GM21737 (cell line): ENCODE results near the gene UNC13C.

Source experiments
- ATAC-seq: cut with Tn5 transposase; IDR thresholded peaks from one replicate; pipeline ENCODE4 v1.9.1; 2021; ENCODE audit warnings: mild to moderate bottlenecking, moderate library complexity; ENCODE audit not compliant: unreplicated experiment

Gene UNC13C

DNA sequence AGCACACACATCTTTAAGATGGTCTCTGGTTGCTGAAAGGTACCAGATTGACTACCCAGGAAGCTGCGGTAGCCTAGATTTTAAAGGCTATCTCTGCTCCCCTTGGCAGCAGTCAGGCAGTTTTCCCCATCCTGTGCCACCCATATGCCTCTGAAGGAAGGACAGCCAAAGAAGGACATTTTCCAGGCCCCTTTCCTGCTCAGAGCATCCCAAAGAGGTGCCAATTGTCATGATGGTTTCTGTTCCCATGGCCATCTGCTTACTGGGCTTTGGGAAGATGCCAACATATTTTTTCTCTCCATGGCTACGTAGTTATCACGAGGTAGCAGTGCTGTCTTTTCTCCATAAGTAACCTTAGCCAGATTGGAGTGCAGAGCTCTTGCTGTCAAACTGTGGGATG lies 39.7 kb downstream of the UNC13C start:
- ATAC-seq = no peak

DNA sequence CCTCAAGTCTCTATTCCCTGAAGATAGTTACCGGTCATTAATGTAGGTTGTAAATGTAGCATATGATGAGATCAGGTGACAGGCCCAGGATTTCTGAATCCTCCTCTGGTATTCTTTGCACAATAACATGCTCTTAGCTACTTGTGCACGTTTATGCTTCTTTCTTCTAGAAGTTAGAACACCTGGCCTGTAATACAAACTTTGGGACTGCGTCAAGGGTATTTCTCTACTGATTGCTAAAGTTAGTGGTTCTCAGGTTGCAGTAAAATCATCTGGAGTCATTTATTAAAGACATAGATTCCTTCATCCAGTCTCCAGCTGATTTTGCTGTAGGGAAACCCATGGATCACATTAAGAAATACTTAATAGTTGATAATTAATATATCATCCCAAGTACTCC lies 48.0 kb downstream of the UNC13C start:
- no peak for ATAC-seq

DNA sequence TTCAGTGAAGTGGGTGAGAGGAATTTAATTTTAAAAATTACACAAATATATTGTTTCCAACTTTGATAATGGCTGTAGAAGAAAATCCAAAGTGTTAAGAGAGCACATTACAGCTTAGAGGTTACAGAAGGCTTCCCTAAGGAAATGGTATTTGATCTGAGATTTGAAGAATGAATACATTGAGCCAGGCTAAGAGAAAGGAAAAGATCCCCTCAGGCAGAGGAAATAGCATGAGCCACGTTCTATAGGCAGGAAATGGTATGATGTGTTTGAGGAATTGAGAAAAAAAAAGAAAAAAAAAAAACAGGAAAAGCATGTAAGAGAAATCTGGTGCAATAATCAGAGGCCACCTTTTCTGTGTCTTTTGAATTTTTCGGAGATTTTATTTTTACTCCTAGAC lies 48.6 kb downstream of the UNC13C start:
- no peak for ATAC-seq

DNA sequence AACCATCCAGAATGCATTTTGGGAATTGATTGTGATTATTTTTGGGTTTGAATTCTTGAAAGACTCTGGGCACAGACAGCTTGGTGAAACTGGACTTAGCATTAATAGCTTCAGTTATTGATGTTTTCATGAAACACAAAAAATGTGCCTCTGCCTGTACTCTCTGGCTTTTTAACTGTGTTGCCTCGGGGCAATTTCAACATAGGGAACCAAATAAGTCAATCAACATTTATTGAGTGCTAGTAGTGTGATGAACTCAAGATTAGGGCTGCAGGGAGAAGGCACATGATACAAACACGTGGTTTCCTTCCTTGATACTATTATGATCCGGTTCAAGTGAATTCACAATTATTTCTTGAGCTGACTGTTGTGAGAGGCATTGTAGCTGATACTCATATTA lies 50.8 kb downstream of the UNC13C start:
- ATAC-seq = no peak

DNA sequence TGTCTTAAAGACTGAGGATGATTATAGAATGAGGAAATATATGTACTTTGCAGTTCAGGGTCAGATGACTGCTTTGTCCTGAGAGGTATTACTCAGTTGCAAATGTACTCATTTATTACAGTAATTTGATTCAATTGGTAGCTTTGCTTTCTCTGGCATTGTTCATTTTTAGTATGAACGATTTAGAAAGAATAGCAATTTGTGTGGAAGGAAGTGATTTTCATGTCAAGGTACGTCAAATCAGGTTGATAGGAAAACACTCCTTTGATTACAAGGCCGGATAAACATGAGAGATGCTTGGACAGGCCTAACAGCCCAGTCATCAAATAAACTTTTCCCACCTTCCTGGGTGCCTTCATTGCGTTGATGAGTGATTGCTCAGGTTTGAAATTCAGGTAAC lies 53.8 kb downstream of the UNC13C start:
- no peak for ATAC-seq

DNA sequence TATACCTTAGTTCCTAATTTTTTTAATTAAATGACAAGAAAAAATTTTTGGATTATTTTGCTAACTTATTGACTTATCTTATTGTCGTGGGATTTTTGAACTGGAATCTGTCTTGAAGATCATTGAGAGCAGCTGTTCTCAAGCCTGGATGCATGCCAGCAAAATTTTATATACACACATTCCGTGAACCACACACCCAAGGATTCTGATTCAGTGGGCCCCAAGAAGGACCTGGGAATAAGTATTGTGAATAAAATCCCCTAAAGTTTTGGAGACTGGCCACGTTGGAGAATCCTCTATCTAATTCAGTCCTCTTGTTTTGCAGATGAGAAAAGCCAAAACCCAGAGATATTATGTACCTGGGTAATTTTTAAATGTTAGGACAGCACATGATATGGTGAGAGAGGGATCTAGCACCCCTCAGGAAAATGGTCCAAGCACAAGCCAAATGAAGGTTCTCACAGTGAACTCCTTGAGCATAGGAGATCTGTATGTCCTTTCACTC lies 55.2 kb downstream of the UNC13C start:
- ATAC-seq = no peak

DNA sequence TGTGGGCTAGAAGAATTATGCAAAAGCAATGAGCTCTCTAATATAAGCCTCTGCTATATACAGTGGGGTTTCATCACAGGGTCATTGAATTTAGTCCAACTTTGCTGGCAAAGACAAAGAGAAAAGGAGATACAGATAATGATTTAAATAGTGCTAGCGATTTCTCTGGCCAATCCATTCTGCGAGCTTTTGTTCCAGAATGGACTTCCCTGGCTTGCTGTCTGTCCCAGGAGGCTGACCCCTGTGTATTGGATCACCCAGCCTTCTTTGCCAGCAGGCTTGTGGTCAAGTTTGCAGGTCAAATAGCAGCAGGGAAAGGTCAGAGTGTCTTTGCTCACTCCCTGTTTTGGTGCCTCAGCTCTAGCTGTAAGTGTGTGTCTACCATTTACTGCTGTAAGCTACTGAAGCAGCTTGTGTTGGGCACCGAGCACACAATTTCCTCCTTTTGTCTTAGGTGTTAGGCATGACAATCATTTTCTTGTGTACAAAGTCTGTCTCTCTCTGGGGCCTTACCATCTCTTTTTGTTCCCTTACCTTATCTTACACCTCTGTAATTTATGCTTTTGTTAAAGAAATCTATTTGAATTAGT lies 55.7 kb downstream of the UNC13C start:
- ATAC-seq = no peak

DNA sequence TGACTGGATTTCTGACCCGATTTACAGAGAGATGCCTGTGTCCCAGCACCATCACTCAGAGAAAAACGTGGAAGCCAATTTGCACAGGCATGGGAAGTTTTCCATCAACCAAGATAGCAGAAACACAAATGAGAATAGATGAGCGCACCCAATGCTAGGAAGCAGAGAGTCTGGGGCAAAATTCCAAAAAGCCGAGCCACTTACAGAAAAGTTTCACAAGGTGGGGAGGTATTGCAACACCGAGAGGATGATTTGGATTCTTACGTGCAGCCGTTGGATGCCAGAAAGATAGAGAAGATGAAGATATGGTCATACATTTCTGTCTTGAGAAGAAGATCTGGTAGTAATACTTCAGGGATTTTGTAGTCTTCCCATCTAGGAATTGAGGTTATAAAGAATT lies 57.4 kb downstream of the UNC13C start:
- no peak for ATAC-seq

DNA sequence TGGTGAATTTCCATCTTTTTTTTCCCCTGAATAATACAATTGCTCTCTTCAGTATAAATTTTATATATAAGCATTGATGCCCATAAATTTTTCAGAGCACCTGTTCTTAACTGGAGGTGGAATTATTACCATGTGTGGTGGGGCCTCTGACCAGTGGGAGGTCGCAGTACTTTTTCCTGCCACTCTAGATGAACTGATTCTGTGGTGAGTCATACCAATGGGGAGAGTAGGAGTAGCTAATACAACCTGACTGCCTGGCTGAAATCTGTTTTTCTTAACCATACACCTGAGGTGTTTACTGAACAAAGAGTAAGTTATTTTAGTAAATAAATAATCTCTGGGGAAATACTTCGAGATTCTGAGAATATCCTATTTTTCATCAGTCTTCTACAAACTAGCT lies 67.2 kb downstream of the UNC13C start:
- no peak for ATAC-seq

DNA sequence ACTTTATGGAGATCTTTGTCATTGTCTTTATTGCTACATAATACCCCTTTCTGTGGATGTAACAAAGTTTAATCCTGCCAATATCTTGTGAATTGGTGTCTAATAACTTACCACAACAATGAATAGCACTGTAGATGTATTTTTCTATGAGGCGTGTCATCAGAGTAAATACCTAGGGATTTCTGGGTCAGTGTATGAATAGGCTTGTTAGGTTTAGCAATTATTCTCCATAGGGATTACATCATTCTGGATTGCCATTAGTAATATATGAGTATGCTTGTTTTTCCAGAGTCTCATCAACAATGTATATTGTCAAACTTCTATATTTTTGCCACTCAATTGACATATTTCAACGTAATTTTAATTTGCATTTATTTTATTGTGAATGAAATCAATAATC lies 67.9 kb downstream of the UNC13C start:
- no peak for ATAC-seq

DNA sequence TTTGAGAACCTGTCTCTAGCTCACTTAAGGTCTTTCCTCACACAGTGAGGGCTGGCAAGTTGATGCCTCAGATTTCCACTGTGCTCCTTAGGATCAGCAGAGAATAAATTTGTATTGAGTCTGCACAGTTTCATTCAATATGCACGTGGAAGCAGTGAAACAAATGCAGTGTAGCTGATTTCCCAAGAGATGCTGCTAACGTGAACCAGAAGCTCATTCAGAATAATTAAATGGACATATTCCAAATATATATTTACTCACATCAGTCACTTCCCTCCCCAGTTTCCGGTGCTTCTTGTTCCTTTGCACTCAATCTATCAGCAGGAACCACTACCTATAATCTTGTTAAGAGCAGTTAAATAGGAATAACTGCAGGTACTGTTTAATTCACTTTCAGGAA lies 86.1 kb downstream of the UNC13C start:
- no peak for ATAC-seq

DNA sequence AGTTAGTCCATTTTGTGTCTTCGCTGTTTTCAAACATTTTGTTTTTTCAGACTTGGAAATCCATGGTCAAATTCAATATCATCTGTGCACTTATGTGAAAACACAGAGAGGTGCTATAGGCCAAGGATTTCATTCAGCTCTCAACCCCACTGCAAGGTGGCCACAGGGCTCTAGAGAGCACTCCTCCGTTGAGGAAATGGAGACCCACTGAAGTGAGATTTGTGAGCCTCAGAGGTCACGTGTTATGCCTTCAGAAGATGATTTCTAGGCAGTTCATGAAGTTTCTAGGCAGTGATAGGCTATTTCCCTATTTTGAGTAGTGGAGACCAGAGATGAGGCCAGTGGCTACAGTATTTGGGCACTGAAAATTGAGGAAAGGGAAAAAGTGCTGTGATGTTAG lies 88.2 kb downstream of the UNC13C start:
- ATAC-seq = no peak

DNA sequence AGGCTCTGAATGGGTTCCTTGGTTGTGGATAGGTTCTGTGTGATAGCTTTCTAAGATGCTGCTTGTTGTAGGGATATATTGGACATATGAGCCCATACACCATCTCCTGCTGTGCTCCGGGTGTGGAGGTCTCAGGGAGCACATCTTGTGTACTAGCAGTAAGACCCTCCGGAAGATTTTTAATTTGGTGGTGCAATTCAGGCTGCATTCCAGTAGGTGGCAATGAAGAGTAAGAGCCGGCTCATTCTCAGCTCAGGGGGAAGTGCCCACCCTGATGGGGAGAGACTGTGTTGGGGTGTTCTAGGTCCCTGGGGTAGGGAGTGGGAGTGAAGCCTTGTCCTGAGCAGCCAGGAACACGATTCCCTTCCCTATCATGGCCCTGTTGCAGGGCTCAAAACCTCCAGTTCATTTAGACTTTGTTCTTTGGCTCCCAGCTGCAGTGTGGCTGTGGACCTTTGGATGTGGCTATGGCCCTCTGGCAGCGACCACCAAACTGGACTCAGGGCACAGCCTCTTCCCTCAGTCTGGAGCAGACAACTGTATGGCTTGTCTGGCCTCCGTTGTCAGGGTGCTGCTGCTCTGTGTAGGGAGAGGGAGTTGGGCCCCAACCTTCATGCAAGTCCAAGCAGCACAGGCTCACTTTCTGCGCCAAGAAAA lies 104.7 kb downstream of the UNC13C start:
- no peak for ATAC-seq

DNA sequence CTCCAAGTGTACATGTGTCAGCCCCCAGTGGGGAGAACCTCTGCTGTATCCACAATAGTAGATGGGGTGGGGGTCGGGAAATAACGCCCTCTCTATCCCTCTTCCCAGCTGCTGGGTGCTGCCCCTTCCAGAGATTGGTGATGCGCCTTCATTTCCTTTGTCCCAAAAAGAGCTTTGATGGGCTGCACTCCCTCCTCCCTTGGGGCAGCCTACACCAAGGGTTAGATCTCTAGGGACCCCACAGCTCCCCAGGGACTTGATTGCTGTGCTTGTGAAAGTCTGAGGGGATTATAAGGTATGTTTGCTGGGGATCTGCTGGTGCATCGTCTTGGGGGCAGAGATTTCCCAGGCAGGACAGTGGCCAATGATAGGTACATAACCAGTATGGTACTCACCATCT lies 105.3 kb downstream of the UNC13C start:
- ATAC-seq = no peak

DNA sequence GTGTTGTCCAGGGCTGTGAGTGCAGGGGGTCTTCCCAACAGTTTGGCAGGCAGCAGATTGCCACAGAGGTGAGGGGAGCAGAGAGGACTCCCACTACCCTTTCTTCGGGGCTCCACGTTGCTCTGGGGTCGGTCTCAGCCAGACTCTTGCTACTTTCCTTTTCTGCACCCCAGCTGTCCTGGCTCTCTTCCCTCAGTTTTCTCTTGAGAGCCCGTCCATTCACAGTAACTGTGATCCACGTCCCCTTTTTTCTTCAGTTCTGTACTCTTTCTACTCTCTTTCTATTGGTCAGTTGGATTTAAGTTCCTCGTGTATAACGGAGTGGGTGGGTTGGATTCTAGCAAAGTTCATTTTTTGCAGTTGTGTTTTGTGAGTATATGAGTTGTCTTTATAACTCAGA lies 105.8 kb downstream of the UNC13C start:
- no peak for ATAC-seq

DNA sequence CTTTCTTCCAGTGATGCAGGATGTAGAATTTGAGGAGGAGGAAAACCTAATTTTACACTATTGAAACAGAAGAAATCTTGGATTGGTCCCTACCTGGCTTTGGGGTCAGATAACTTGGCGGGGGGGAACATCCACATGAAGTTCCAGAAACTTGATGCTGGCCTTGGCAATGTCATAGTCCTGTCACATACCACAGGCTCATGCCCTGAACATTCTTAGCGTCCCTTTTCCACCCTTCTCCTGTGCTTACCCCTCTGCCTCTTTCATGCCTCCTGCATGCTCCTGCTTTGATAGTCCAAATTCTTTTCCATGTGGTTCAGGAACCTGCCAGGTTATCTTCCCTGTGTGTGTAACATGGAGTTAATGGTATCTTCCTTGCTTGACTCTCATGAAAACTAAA lies 110.6 kb downstream of the UNC13C start:
- ATAC-seq = no peak

DNA sequence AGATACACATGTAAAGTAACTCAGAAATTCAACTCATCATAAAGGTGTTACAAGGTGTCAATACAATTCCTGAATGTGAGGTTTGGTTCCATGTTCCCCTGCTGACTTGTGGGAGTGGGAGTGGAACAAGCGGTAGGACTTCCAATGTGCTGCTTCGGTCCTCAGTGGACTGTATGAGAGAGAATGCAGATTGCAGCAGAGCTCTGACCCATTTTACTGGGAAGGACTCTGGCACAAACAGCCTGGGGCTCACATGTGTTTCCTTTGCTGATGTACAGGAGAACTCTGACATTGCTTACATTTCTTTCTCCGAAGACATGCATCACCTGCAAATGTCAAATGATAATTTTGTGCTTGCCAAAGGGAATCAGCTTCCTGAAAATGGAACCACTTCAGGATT lies 111.5 kb downstream of the UNC13C start:
- ATAC-seq = no peak

DNA sequence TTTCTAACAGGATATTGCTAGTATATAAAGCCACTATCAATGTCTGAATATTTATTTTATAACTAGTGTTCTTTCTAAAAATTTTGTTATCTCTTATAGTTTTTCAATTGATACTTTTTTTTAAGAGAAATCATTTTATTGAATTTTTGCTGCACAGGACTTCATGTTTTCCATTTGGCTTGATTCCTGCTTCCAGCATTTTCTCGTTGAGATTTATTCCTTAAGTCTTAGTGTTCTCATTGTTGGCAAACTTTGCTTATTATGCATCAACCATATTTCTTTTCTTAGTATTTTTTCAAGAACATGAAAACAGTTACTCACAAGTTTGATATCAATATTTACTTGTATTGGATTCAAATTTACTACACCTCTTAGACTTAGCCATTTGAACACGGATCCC lies 113.4 kb downstream of the UNC13C start:
- no peak for ATAC-seq

DNA sequence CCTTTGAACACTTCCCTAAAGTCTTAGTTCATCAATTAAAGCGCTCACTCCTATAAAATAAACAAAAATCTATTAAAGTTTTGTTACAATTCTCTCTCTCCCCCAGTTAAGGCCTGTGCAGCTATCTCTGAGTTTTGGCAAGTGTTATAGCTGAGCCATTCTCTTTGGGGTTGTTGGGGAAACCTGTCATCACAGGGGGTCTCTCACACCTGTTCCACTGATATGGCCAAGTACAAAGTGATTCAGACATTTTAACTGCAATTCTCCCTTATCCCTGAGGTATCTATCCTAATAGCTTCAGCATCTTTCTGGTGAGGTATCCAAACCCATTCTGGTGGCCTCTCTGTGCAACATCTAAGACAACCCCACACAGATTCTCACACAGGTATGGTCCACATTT lies 116.4 kb downstream of the UNC13C start:
- no peak for ATAC-seq

DNA sequence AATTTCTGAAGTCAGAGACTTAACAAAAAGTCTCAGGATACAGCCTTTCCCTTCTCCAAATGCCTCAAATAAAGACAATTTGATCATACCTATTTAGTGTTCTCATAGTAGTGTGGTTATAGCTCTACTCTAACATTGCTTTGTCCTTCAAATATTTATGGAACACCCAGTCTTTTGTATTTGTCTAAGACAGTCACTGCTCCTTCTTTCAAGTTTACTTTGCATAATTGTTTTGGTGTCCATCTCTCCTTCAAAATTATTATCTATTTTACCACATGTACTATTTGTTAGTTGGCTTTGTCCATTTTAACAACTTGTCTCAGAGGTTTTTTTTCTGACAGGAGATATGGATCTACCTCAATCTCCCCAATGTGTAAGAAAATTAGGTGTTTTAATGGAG lies 118.8 kb downstream of the UNC13C start:
- ATAC-seq = no peak

DNA sequence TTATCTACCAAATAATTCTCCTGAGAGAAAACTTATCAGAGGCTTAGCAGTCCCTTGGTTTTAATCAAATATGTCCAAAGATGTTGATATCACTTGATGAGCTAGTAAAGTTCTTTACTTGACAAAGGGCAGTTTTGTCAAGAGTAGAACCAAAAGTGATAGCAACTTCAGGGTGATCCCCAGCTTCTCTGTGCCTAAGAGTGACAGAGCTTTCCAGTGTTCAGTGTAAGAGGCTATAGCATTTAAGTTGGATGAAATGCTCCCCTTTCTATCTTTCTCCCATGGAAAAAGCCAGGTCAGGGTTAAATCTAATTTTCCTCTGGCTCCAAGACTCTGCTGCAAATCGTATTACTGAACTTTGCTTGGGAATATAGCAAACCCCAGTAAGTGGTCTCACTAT lies 120.8 kb downstream of the UNC13C start:
- ATAC-seq = no peak

DNA sequence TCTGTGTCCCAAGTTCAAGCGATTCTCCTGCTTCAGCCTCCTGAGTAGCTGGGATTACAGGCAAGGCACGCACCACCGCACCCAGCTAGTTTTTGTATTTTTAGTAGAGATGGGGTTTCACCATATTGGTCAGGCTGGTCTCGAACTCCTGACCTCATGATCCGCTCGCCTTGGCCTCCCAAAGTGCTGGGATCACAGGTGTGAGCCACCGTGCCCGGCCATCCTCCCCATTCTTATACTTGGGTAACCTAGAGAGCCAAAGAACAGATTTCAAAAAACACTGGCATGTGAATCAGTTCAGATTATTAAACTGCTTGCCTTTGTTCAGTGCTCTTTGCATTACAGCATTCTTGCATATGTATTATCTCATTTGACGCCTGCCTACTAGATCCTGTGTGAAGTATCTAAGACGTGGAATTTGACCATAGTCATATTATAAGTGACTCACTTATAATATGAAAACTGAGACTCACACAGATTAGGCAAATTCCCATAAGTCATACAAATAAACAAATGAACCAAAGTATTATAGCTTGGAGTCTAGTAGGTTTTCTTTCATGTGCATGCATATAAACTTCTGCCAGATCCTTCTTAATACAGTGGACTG lies 123.5 kb downstream of the UNC13C start:
- no peak for ATAC-seq

DNA sequence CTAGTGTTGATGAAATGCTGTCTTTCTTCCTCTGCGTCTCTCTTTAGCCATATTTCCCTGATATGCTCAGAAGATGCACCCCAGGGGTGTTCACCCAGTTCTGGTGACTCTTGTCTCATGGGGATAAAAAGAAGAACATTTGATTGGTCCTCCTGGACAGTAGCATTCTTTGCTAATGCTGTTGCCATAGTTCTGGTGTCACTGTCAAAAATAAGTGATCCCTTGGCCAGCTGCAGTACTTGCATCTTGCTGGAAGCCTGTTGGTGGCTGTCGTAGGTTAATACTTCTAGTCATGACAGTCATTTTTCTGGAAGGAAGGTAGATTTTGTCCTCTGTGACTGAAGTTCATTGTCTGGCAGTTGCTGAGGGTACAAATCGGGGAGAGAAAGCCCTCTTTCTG lies 124.5 kb downstream of the UNC13C start:
- ATAC-seq = no peak
